Panc1 (cell line): ENCODE results near the gene RFX7. TPM values are rescaled to one million over a fixed set of nuclear protein-coding genes. Genes with fewer than 3 reads are reported as not detected.

ENCODE experiments used
- ATAC-seq: fragments of 200-7000 bp; cut with Tn5 transposase; 2 replicates; pipeline ENCODE4 v1.9.1; 2020; ENCODE audit warnings: mild to moderate bottlenecking, moderate library complexity
- BruUV-seq: library from RNA; stranded (reverse); fragments of 400-500 nt; replicated peaks from 2 replicates; lab custom pipeline; 2021; lab: Mats Ljungman, UMichigan
- CTCF ChIA-PET: fragments of 300-600 bp; sonication (Branson Sonifier 250); formaldehyde crosslinking; loops from one replicate; lab custom pipeline; 2022; ENCODE audit warnings: antibody characterized with exemption; lab: Charles Lee
- POLR2A ChIA-PET: fragments of 300-600 bp; sonication (Branson Sonifier 250); formaldehyde crosslinking; loops from one replicate; lab custom pipeline; 2022; ENCODE audit warnings: antibody characterized with exemption; lab: Charles Lee
- DNase-seq: peaks from one replicate; pipeline ENCODE4 v3.0.0-alpha.2; 2010; ENCODE audit warnings: low read depth, low spot score
- H3K27ac ChIP-seq: 2 replicates; pipeline ENCODE4 v1.5.1; 2011; ENCODE audit warnings: mild to moderate bottlenecking, low read length, inconsistent platforms
- H3K27me3 ChIP-seq: fragments of 200-500 bp; sonication (Bioruptor generic); 2 replicates; pipeline ENCODE4 v1.6.0; 2014; ENCODE audit warnings: low read length, inconsistent platforms; ENCODE audit not compliant: control insufficient read depth, insufficient read depth
- H3K36me3 ChIP-seq: fragments of 200-500 bp; sonication (Bioruptor generic); 2 replicates; pipeline ENCODE4 v1.5.1; 2014; ENCODE audit warnings: inconsistent platforms, mild to moderate bottlenecking, low read length, moderate library complexity; ENCODE audit not compliant: control insufficient read depth, insufficient read depth
- H3K4me1 ChIP-seq: 2 replicates; pipeline ENCODE4 v1.5.1; 2011; ENCODE audit warnings: inconsistent platforms, mild to moderate bottlenecking, low read length, moderate library complexity; ENCODE audit not compliant: control insufficient read depth, insufficient read depth
- H3K4me3 ChIP-seq, 2 experiments: 2 replicates each; pipeline ENCODE4 v1.5.1; 2011 to 2012; ENCODE audit warnings: low read depth in 2 of 2, low read length in 2 of 2, mild to moderate bottlenecking in 2 of 2, inconsistent platforms in 1 of 2, moderate library complexity in 1 of 2
- H3K9me3 ChIP-seq: fragments of 200-500 bp; sonication (Bioruptor generic); 2 replicates; pipeline ENCODE4 v1.5.1; 2014; ENCODE audit warnings: low read depth, mild to moderate bottlenecking, inconsistent platforms, low read length, moderate library complexity; ENCODE audit not compliant: control insufficient read depth, insufficient read depth
- POLR2AphosphoS5 ChIP-seq: IDR thresholded peaks from 2 replicates; pipeline ENCODE4 v1.6.1; 2012; ENCODE audit warnings: mild to moderate bottlenecking, low read depth, low read length, moderate library complexity
- SIN3A ChIP-seq: IDR thresholded peaks from 2 replicates; pipeline ENCODE4 v1.6.1; 2012; ENCODE audit warnings: low read depth, mild to moderate bottlenecking, low read length, moderate library complexity, borderline replicate concordance; ENCODE audit not compliant: insufficient read depth
- TCF7L2 ChIP-seq: IDR thresholded peaks from 2 replicates; pipeline ENCODE4 v1.6.1; 2011; ENCODE audit warnings: mild to moderate bottlenecking, low read depth, low read length, inconsistent platforms
- in situ Hi-C: cut with HindIII; loops from 2 replicates; pipeline ENCODE4 v1.10.0; 2016; ENCODE audit warnings: low sequenced_read_pairs, low pct_unique_long_range_greater_than_20kb
- intact Hi-C: fragments of 100-400 bp; cut with micrococcal nuclease; formaldehyde crosslinking; loops from one replicate; pipeline ENCODE4 v1.10.0; 2022; ENCODE audit not compliant: unreplicated experiment
- total RNA-seq: library from RNA; stranded (reverse); gene quantifications from one replicate; pipeline ENCODE4 v1.2.1, GENCODE V29; 2021; ENCODE audit not compliant: unreplicated experiment
- TF ChIP-seq, protein P1 (sequence below), 2 experiments: IDR thresholded peaks; 2 replicates each; pipeline ENCODE4 v1.6.1; 2011 to 2012; ENCODE audit warnings: low read depth in 2 of 2, control low read depth in 1 of 2, low read length in 1 of 2, mild to moderate bottlenecking in 1 of 2, moderate library complexity in 1 of 2; ENCODE audit not compliant: insufficient read depth in 1 of 2
- TF ChIP-seq, protein P2 (sequence below): fragments of 450-650 bp; IDR thresholded peaks from 2 replicates; pipeline ENCODE4 v1.5.1; 2017; ENCODE audit warnings: mild to moderate bottlenecking

RFX7 gene
- total RNA-seq, 1 experiment from 2014 or later = 24.2 TPM

DNA sequence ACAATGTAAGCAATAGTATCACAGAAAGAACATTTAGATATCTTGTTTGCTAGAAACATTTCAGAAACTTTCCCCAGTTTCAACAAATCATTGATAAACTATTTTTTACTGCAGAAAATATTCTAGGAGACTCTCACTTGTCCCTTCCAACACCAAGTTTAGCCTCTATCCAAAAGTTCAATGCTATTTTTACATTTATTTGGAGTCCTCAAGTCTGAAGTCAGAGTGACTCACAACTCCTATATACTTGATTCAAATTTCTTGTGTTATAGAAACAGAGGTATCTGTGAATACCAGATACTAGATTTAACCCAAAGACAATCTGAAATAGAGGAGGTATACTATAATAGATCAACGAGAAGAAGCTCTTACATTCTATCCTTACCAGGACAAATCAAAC, 49.6 kb downstream of the RFX7 start:
- POLR2A ChIA-PET = no interaction called here
- CTCF ChIA-PET = interaction anchor here (0.6 kb wide), 1 partner anchor 140 kb away, joined by 4 read pairs; no protein-coding TSS in a partner anchor

DNA sequence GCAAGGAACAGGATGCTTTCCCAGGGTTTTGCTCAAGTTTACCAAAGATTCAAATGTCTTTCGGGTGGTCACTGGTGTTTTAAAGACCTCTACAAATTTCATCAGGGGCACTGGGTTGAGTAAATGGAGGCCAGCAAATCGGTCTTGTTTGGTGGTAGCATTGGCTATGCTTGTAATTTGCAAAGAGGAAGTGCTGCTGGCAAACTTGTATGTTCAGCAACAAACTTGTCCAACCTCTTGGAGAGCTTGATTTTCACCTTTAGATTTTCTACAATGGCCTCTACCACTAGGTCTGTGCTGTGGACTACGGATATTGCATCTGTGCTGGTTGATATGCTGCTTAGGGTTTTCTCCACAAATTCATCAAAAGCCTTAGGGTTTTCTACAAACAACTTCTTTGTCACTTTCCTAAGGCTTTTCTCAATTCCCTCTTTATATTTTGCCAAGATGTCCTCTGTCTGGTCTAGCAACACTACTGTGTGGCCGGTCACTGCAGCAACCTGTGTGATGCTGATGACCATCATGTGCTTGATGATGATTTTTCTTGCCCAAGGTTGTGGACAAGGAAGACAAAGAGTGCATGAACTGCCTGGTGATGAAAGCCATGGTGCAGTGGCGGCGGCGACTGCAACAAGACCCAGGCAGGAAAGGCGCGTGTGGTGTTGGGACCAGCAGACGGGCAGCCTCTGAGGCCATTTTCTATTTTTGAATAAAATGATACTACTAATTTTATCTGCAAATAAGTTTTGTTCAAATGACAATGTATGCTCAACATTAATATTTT, 50.8 kb downstream of the RFX7 start:
- BruUV-seq = no TSS peak
- in situ Hi-C loops = no loop called here
- ATAC-seq (no peak), DNase-seq (no peak)
- H3K4me3 ChIP-seq = no peak overlapping the region
- TF ChIP-seq, protein P1, sequence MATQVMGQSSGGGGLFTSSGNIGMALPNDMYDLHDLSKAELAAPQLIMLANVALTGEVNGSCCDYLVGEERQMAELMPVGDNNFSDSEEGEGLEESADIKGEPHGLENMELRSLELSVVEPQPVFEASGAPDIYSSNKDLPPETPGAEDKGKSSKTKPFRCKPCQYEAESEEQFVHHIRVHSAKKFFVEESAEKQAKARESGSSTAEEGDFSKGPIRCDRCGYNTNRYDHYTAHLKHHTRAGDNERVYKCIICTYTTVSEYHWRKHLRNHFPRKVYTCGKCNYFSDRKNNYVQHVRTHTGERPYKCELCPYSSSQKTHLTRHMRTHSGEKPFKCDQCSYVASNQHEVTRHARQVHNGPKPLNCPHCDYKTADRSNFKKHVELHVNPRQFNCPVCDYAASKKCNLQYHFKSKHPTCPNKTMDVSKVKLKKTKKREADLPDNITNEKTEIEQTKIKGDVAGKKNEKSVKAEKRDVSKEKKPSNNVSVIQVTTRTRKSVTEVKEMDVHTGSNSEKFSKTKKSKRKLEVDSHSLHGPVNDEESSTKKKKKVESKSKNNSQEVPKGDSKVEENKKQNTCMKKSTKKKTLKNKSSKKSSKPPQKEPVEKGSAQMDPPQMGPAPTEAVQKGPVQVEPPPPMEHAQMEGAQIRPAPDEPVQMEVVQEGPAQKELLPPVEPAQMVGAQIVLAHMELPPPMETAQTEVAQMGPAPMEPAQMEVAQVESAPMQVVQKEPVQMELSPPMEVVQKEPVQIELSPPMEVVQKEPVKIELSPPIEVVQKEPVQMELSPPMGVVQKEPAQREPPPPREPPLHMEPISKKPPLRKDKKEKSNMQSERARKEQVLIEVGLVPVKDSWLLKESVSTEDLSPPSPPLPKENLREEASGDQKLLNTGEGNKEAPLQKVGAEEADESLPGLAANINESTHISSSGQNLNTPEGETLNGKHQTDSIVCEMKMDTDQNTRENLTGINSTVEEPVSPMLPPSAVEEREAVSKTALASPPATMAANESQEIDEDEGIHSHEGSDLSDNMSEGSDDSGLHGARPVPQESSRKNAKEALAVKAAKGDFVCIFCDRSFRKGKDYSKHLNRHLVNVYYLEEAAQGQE (IDR thresholded peaks at IDR 0.05; ENCODE audit: insufficient read depth in 1 of 2, low read depth in 2 of 2, low read length in 1 of 2) = no peak
- TF ChIP-seq POLR2AphosphoS5 (no peak), TCF7L2 (no peak), SIN3A (no peak)
- TF ChIP-seq, protein P2, sequence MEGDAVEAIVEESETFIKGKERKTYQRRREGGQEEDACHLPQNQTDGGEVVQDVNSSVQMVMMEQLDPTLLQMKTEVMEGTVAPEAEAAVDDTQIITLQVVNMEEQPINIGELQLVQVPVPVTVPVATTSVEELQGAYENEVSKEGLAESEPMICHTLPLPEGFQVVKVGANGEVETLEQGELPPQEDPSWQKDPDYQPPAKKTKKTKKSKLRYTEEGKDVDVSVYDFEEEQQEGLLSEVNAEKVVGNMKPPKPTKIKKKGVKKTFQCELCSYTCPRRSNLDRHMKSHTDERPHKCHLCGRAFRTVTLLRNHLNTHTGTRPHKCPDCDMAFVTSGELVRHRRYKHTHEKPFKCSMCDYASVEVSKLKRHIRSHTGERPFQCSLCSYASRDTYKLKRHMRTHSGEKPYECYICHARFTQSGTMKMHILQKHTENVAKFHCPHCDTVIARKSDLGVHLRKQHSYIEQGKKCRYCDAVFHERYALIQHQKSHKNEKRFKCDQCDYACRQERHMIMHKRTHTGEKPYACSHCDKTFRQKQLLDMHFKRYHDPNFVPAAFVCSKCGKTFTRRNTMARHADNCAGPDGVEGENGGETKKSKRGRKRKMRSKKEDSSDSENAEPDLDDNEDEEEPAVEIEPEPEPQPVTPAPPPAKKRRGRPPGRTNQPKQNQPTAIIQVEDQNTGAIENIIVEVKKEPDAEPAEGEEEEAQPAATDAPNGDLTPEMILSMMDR = no peak
- ChIA-PET CTCF (no interaction called here), POLR2A (no interaction called here)
- no peaks in the 10 kb centered on the region for H3K27me3 ChIP-seq
- no peaks in the 10 kb centered on the region for H3K4me1 ChIP-seq
- no peaks in the 10 kb centered on the region for H3K36me3 ChIP-seq
- H3K9me3 ChIP-seq = no peaks in the 10 kb centered on the region
- intact Hi-C loops = no loop called here
- no peak overlapping the region for H3K27ac ChIP-seq

More for the DNA sequence above, 49.6 kb downstream of the RFX7 start:
- H3K4me1 ChIP-seq = no peaks in the 10 kb centered on the region
- ATAC-seq = no peak
- no peak overlapping the region for H3K27ac ChIP-seq
- TF ChIP-seq SIN3A (no peak), TCF7L2 (no peak), POLR2AphosphoS5 (no peak)
- TF ChIP-seq, protein P2 = no peak
- TF ChIP-seq, protein P1 (IDR thresholded peaks at IDR 0.05; ENCODE audit: insufficient read depth in 1 of 2, low read depth in 2 of 2, low read length in 1 of 2) = no peak
- in situ Hi-C loops = no loop called here
- no peaks in the 10 kb centered on the region for H3K9me3 ChIP-seq
- H3K4me3 ChIP-seq = no peak overlapping the region
- no peak for DNase-seq
- H3K27me3 ChIP-seq = no peaks in the 10 kb centered on the region
- no peaks in the 10 kb centered on the region for H3K36me3 ChIP-seq
- intact Hi-C loops = no loop called here
- BruUV-seq = no TSS peak
